ES-I3 (cell line): Measurements from ENCODE around the gene COX7A2L.

ENCODE experiments used
- H3K36me3 ChIP-seq: 2 replicates; pipeline ENCODE4 v1.6.1; 2013; ENCODE audit warnings: mild to moderate bottlenecking, low read length, control low read depth, moderate library complexity; ENCODE audit not compliant: insufficient read depth
- H3K4me1 ChIP-seq: 2 replicates; pipeline ENCODE4 v1.6.1; 2013; ENCODE audit warnings: mild to moderate bottlenecking, control low read depth, low read length; ENCODE audit not compliant: insufficient read depth
- H3K9ac ChIP-seq: 2 replicates; pipeline ENCODE4 v1.6.1; 2013; ENCODE audit warnings: low read depth, mild to moderate bottlenecking, low read length, moderate library complexity
- H3K9me3 ChIP-seq: 2 replicates; pipeline ENCODE4 v1.6.1; 2013; ENCODE audit warnings: mild to moderate bottlenecking, low read length, moderate library complexity; ENCODE audit not compliant: control insufficient read depth, insufficient read depth

The COX7A2L gene

DNA sequence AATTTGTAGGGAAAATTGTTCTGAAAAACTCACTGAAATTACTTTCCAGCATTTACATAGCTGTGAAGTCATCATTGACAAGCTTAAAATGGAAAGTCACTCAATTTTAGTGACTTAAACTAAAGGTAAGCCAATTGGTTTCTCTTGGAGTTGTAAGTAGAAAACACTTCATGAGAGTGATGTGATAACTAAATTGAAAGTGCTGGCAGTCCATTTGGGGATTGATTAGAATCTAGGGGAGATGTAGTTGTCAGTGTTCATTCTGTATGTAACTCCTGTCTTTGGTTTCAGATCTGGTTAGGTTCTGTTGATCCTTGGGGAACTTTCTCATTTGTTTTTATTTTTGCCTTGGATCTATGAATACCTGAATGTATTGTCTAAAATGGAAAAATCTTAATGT is 53.8 kb downstream of the COX7A2L start:
- H3K36me3 ChIP-seq: no peaks in the 10 kb centered on the region; the same call in 1 of the 2 replicates
- H3K9me3 ChIP-seq: no peaks in the 10 kb centered on the region

DNA sequence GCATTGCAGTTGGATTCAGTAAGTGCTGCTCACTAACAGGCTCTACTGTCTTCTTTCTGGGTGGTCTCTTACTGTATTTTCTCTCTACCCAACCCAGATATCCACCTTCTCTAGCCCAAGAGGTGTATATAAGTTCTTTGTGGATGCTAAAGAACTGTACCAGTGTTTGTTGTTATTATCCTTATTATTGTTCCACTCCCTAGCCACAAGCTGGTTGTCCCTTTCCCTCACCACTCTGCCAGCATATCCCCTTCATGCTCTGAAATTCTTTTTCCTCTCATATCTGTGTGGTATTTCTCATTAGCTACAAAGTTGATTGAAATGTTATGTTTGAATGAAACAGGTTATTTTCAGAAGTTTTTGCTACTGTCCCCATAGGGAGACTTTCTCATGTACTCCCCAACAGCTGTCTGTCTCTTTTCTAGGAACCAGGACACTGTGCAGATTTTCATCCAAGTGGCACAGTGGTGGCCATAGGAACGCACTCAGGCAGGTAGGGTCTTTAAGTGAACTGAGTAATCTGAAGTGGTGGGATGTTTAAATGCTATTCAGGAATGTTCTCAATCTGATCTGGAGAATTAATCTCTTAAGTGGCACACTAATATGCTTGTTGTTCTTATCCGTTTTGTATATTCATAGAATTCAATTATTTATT is 56.8 kb downstream of the COX7A2L start:
- Histone ChIP-seq H3K9ac (no peak overlapping the region), H3K4me1 (no peaks in the 10 kb centered on the region), H3K36me3 (no peaks in the 10 kb centered on the region; the same call in 1 of the 2 replicates), H3K9me3 (no peaks in the 10 kb centered on the region)

More for the DNA sequence above, 53.8 kb downstream of the COX7A2L start:
- Histone ChIP-seq H3K9ac (no peak overlapping the region), H3K4me1 (no peaks in the 10 kb centered on the region)

DNA sequence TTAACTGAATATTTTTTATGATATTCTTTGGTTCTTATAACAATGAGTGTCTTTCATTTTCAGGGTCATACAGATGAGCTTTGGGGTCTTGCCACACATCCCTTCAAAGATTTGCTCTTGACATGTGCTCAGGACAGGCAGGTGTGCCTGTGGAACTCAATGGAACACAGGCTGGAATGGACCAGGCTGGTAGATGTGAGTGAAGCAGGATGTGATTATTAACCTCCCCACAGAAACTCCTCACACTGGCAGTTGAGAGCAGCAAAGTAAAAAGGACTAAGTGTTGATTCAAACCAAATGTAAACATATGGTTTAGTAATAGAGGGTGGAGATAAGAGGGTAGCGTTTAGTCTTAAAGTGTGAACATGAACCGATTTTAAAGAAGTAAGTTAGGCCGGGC is 57.8 kb downstream of the COX7A2L start:
- Histone ChIP-seq H3K36me3 (no peaks in the 10 kb centered on the region; the same call in 1 of the 2 replicates), H3K9ac (no peak overlapping the region), H3K4me1 (no peaks in the 10 kb centered on the region), H3K9me3 (no peaks in the 10 kb centered on the region)

DNA sequence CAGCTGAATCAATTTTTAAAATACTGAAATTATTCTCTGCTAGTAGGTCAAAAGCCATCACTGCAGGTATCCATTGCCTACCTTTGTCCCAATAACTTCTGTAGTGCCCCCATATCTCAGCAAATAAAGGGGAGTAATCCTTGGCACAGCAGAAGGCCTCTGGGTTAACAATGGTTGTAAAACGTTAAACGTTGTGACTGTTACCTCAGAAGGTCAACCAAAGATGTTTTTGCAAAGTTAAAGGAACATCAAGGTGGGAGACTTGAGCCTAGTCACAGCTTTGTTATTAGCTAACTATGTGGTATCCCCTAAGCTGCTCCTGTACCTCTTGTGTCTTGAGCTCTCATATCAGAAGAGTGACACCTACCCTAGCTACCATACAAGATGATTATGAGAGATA is 60.5 kb downstream of the COX7A2L start:
- H3K4me1 ChIP-seq: no peaks in the 10 kb centered on the region
- H3K9me3 ChIP-seq: no peaks in the 10 kb centered on the region
- no peaks in the 10 kb centered on the region; the same call in 1 of the 2 replicates for H3K36me3 ChIP-seq
- H3K9ac ChIP-seq: no peak overlapping the region
